ENCODE results near the gene KIAA0586. TPM values are rescaled to one million over a fixed set of nuclear protein-coding genes. Genes with fewer than 3 reads are reported as not detected.

Gene KIAA0586
- total RNA-seq, 2 donors from 2014 or later = 18.0 to 45.7 TPM

GRCh38 chr14:58398495-58398894, 29.0 kb upstream of the KIAA0586 start:
- Histone ChIP-seq H3K27ac (no peak overlapping the region), H3K4me1 (ENCODE audit: control insufficient read depth in 1 of 2, low read depth in 2 of 2) (peaks cover 0 to 4% of the 10 kb centered on the region in 2 donors), H3K9me3 (no peaks in the 10 kb centered on the region), H3K36me3 (no peaks in the 10 kb centered on the region), H3K4me3 (no peak overlapping the region), H3K27me3 (replicated peaks; ENCODE audit: insufficient read depth) (no peaks in the 10 kb centered on the region)
- DNase-seq (ENCODE audit: low spot score) (no peak), ATAC-seq (ENCODE audit: insufficient number of reproducible peaks, low FRiP score, low read depth) (no peak)
- no peak for TF ChIP-seq CTCF (IDR thresholded peaks at IDR 0.05)

- ATAC-seq (ENCODE audit: insufficient number of reproducible peaks, low FRiP score, low read depth) = no peak
Observed at GRCh38 chr14:58398895-58399294, 28.6 kb upstream of the KIAA0586 start.

GRCh38 chr14:58401587-58401986, 25.9 kb upstream of the KIAA0586 start:
- Histone ChIP-seq H3K27me3 (replicated peaks; ENCODE audit: insufficient read depth) (no peaks in the 10 kb centered on the region), H3K4me3 (no peak overlapping the region), H3K9me3 (no peaks in the 10 kb centered on the region), H3K27ac (no peak overlapping the region), H3K4me1 (ENCODE audit: control insufficient read depth in 1 of 2, low read depth in 2 of 2) (no peaks in the 10 kb centered on the region), H3K36me3 (no peaks in the 10 kb centered on the region)
- DNase-seq (ENCODE audit: low spot score) = no peak
- TF ChIP-seq CTCF (IDR thresholded peaks at IDR 0.05) = no peak
- ATAC-seq (ENCODE audit: insufficient number of reproducible peaks, low FRiP score, low read depth) = no peak

More at GRCh38 chr14:58398895-58399294, 28.6 kb upstream of the KIAA0586 start:
- DNase-seq (ENCODE audit: low spot score) = no peak
- no peak overlapping the region for H3K27ac ChIP-seq
- TF ChIP-seq CTCF (IDR thresholded peaks at IDR 0.05) = no peak
- no peaks in the 10 kb centered on the region for H3K36me3 ChIP-seq
- H3K4me1 ChIP-seq (ENCODE audit: control insufficient read depth in 1 of 2, low read depth in 2 of 2) = peaks cover 0 to 4% of the 10 kb centered on the region in 2 donors
- H3K9me3 ChIP-seq = no peaks in the 10 kb centered on the region
- H3K4me3 ChIP-seq = no peak overlapping the region
- no peaks in the 10 kb centered on the region for H3K27me3 ChIP-seq (replicated peaks; ENCODE audit: insufficient read depth)

GRCh38 chr14:58408681-58409215, 18.8 kb upstream of the KIAA0586 start:
- Histone ChIP-seq H3K4me3 (no peak overlapping the region), H3K27ac (no peak overlapping the region), H3K9me3 (no peaks in the 10 kb centered on the region), H3K36me3 (peaks cover 23% of the 10 kb centered on the region), H3K4me1 (ENCODE audit: control insufficient read depth in 1 of 2, low read depth in 2 of 2) (no peaks in the 10 kb centered on the region), H3K27me3 (replicated peaks; ENCODE audit: insufficient read depth) (no peaks in the 10 kb centered on the region)
- no peak for DNase-seq (ENCODE audit: low spot score)
- no peak for ATAC-seq (ENCODE audit: insufficient number of reproducible peaks, low FRiP score, low read depth)
- TF ChIP-seq CTCF (IDR thresholded peaks at IDR 0.05) = no peak

GRCh38 chr14:58414845-58415244, 12.7 kb upstream of the KIAA0586 start:
- no peaks in the 10 kb centered on the region for H3K27me3 ChIP-seq (replicated peaks; ENCODE audit: insufficient read depth)
- H3K4me1 ChIP-seq (ENCODE audit: control insufficient read depth in 1 of 2, low read depth in 2 of 2) = no peaks in the 10 kb centered on the region
- DNase-seq (ENCODE audit: low spot score) (no peak), ATAC-seq (ENCODE audit: insufficient number of reproducible peaks, low FRiP score, low read depth) (no peak)
- TF ChIP-seq CTCF (IDR thresholded peaks at IDR 0.05) = no peak
- H3K36me3 ChIP-seq = peaks cover 26% of the 10 kb centered on the region
- H3K27ac ChIP-seq = no peak overlapping the region
- H3K9me3 ChIP-seq = no peaks in the 10 kb centered on the region
- H3K4me3 ChIP-seq = no peak overlapping the region

Measured in thoracic aorta (tissue), 2 donors.